Vagina (tissue), 2 donors: ENCODE data around the gene SLC19A2.

Experiments
- CTCF ChIP-seq, 3 experiments: fragments of 450-650 bp in 2 of 3; fragments of 200-600 bp in 1 of 3; sonication (generic) in 1 of 3; IDR thresholded peaks; one replicate each; pipeline ENCODE4 v1.5.1; 2017 to 2019; ENCODE audit warnings: antibody characterized with exemption in 3 of 3, mild to moderate bottlenecking in 2 of 3, moderate library complexity in 2 of 3
- POLR2A ChIP-seq, 2 donors: fragments of 450-650 bp; IDR thresholded peaks; one replicate each; pipeline ENCODE4 v1.6.1; 2017; ENCODE audit warnings: antibody characterized with exemption in 2 of 2, mild to moderate bottlenecking in 2 of 2, moderate library complexity in 2 of 2

DNA sequence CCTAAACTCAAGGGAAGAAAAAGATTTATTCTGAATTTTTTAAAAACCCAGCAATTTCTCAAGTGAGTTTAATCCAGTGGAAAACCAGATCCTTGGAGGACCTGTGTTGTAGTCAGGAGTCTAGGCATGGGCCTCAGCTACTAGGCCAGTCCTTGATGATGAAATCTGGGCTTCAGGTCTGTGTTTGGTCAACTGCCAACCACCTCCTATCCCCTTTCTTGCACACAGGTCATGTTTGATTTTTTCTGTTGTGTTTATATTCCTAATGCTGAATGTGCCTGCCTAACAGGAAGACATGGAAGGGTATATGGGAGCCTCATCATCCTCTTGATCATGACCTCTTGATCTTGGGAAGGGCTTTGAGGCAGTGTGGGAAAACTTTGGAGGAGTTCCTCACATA is 38.2 kb upstream of the SLC19A2 start:
- TF ChIP-seq CTCF (IDR thresholded peaks at IDR 0.05) (no peak), POLR2A (IDR thresholded peaks at IDR 0.05) (no peak)
